Prostate gland (tissue), 2 donors: Measurements from ENCODE around the gene CCDC91.

Experiments used
- POLR2A ChIP-seq: fragments of 450-650 bp; IDR thresholded peaks from one replicate; pipeline ENCODE4 v1.6.1; 2016; ENCODE audit warnings: antibody characterized with exemption, mild to moderate bottlenecking
- TF ChIP-seq, protein P1 (sequence below), 4 experiments: fragments of 200-600 bp in 2 of 4; fragments of 450-650 bp in 2 of 4; sonication (generic) in 2 of 4; IDR thresholded peaks; 1 replicate in 3 of 4; 2 replicates in 1 of 4; pipeline ENCODE4 v1.5.1; 2016 to 2019; ENCODE audit warnings: antibody characterized with exemption in 4 of 4, mild to moderate bottlenecking in 2 of 4, moderate library complexity in 2 of 4

DNA sequence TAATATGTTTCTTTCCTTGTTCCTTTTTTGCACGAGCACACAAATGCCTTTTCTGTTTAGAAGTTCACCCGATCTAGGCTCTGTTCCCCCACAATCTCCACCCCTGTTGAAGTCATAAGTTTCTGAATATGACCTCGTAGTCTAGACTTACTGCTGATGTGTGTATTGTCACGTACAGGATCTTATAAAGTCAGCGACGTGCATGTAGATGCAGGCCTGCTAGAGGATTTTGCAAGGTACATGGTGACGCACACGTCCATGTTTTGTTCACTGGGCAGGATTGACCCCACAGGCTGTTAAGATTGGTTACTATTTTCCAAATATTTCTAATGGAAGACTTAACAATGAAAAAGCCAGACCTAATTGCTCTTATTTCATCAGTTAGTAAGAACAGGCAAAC lies 46.2 kb upstream of the CCDC91 start:
- TF ChIP-seq, protein P1, sequence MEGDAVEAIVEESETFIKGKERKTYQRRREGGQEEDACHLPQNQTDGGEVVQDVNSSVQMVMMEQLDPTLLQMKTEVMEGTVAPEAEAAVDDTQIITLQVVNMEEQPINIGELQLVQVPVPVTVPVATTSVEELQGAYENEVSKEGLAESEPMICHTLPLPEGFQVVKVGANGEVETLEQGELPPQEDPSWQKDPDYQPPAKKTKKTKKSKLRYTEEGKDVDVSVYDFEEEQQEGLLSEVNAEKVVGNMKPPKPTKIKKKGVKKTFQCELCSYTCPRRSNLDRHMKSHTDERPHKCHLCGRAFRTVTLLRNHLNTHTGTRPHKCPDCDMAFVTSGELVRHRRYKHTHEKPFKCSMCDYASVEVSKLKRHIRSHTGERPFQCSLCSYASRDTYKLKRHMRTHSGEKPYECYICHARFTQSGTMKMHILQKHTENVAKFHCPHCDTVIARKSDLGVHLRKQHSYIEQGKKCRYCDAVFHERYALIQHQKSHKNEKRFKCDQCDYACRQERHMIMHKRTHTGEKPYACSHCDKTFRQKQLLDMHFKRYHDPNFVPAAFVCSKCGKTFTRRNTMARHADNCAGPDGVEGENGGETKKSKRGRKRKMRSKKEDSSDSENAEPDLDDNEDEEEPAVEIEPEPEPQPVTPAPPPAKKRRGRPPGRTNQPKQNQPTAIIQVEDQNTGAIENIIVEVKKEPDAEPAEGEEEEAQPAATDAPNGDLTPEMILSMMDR (IDR thresholded peaks at IDR 0.05): no peak
- TF ChIP-seq POLR2A: no peak
